RCC 7860 (cell line): ENCODE data around the gene CACNA1B.
"Not testable (repeated sequence)": the region's sequence is repeated elsewhere in the genome, so short reads cannot be mapped to it uniquely, and the experiment has no call there.

Experiments
- DNase-seq: peaks from one replicate; pipeline ENCODE4 v3.0.0-alpha.2; 2015; ENCODE audit warnings: low spot score
- FAIRE-seq: peaks from 2 replicates; lab custom pipeline; 2012; peaks lifted over from hg19 to GRCh38; lab: Jason Lieb, UNC

CACNA1B gene

DNA sequence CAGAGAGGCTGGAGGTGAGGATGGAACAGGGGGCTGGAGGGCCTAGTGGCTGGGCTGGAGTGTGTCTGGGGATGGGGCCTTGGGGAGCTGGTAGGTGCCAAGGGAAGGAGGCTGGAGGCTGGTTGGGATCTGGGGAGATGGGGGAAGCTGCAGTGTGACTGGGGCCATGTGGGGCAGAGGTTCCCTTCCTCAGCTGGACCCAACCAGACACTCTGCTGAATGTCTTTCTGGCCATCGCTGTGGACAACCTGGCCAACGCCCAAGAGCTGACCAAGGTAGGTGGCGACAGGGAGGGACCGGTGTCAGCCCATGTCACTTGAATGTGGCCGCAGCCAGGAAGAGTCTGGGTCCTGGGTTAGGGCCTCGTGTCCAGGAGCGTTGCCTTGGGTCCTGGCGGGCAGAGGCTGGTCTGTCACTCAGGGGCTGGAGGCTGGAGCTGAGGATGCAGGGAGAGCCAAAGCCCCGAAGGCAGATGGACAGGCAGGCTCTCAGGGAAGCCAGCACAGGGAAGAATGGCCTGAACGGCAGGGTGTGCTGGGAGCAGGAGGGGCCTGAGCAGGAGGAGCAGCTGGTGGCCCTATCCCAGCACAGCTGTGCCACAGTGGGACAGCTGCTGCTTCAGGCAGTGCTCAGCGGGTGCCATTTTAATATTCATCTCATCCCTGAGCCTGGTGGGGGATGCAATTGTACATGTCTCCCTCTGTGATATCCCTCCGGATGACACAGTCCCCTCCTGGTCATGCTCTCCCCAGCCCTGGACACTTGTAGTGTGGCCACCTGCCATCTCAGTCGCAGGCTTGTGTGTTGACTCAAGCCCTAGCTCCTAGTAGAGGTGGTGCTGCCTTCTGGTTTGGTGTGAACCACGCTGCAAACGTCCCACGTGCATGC lies 132.5 kb downstream of the CACNA1B start:
- DNase-seq (no peak), FAIRE-seq (no peak)

DNA sequence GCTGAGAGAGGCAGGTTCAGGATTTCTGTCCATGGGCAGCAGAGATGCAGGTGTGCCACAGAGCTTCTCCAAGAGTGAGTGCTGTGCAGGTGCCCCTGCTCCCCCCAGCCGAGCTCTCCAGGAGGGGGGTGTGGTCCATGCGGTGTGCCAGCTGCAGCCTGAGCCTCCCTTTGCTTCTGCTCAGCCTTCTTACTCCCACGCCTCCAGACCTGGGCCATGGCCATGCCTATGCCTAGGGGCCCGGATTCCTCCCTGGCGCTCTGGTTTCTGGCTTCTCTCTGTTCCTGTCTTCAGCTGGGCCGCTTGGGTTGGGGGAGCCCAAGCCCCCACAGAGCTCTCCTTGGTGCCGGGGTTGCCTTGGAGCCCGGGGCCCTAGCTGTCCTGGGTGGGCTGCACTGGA lies 133.3 kb downstream of the CACNA1B start:
- DNase-seq (no peak), FAIRE-seq (no peak)

DNA sequence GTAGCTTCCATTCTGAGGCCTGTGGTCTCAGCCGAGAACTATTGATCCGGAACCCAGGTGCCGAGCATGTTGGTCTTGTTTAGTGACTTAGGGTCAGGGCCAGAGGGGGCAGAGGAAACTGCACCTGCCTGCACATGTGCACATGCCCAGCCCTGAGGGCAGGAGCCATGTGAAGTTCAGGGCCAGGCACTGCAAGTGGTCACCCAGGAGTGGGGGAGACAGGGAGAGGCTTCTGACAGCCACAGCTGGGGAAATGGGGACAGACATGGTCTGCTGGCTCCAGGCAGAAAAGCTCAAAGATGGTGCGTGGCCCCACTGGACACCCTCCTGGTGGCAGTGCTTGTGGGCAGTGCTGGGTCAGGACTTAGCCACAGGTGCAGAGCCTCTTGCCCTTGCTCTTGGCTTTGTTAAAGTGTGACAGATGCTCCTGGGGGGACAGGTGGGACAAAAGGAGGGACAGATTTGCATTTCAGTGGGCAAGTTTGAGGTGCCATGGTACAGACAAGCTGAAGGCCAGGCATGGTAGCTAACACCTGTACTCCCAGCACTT lies 134.4 kb downstream of the CACNA1B start:
- FAIRE-seq = no peak
- DNase-seq = no peak

DNA sequence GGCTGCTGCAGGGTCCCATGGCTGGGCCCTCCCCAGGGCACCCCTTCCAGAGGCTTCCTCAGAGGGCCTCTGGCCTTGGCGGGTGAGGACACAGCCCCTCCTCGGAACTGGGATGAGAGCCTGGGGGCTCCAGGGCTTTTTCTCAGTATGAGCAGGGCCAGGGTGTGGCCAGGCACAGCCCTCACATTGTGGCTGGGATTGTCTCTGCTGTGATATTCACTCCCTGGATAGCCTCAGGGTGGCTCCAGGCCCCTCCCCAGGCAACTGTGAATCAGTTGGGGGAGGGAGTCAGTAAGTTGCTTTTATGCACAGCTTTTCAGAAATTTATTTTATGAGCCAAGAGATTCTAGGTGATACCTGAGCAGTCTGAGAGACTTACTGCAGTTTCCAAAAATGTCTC lies 135.7 kb downstream of the CACNA1B start:
- FAIRE-seq (no peak), DNase-seq (no peak)

DNA sequence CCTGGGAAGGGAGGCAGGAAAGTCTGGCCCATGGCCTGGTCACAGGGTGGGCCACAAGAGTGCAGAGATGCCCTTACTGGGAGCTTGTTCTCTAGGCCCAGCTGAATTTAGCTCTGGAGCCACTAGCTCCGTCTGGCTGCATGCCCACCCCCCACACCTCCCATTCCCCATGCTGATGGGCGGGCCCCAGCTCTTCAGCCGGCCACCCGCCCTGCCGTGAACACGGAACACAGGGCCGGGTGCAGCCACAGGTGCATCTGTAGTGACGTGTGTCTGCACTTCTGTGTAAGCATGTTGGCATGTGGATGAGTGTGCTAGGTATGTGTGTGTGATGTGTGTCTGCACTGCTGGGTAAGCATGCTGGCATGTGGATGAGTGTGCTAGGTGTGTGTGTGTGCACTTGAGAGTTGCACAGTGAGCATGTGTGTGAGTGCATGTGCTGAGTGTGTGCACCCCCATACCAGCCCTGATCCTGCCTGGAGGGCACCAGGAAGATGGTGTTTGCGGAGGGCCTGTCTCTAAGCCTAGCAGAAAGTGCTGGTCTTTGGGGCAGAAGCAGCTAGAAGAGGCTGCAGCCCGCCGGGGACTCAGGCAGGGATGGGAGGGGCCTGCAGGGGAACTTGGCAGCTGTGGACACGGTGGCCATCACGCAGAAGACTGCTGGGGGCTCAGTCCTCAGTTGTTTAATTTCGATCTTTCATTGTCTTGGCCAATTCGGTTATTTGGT lies 136.4 kb downstream of the CACNA1B start:
- DNase-seq (no peak), FAIRE-seq (no peak)

DNA sequence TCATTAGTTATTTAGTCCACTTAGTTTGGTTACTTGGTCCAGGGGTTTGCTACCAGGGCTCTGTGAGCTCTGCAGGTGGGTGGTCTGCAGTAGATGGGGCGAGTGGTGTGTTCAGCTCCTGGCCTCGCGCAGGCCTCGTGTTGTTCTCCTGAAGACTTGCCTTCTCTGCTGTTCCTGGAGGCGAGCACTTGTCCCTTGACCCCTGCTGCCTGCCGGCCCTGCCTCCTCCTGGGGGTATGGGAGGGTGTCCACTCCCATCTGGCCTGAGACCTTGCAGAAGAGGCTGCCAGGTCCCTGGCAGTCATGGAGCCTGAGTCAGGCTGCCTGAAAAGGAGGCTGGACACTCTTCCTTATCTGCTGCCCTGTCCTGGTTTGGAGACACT lies 137.0 kb downstream of the CACNA1B start:
- no peak for FAIRE-seq
- DNase-seq = no peak

DNA sequence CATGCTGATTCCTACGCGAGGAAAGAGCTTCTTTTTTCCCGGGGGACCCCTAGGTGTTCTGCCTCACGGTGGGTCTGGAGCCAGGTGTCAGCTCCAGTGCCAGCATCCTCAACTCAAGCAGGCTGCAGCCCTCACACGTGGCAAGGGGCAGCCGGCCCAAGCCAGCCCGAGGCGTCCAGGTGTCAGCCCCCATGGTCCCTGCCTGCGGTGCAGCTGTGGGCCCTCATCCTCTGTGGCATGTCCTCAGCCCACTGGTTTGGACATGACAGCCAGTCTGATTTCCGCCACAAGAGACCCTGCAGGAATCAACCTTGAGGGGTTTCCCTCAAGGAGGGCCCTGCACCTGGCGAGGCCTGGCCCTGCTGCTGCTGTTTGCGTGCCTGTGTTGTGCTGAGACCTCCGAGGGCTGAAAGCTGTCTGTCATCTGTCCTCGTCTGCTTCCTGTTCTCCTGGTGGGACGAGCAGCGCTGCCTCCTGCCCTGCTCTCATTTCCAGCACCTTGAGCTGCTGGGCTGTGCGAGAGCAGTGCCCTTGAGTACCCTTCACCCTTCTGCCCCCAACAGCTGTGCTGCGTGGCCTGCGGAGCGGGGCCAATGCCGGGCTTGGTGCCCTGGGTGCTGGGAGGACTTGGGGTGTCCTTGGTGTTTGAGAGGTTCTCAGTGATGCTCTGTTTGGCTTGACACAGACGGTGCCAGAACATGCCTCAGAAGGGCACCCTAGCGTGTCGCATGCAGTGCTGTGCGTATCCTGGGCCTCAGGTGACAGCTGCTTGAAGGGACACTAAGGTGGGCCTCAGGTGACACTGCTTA lies 137.6 kb downstream of the CACNA1B start:
- FAIRE-seq = no peak

DNA sequence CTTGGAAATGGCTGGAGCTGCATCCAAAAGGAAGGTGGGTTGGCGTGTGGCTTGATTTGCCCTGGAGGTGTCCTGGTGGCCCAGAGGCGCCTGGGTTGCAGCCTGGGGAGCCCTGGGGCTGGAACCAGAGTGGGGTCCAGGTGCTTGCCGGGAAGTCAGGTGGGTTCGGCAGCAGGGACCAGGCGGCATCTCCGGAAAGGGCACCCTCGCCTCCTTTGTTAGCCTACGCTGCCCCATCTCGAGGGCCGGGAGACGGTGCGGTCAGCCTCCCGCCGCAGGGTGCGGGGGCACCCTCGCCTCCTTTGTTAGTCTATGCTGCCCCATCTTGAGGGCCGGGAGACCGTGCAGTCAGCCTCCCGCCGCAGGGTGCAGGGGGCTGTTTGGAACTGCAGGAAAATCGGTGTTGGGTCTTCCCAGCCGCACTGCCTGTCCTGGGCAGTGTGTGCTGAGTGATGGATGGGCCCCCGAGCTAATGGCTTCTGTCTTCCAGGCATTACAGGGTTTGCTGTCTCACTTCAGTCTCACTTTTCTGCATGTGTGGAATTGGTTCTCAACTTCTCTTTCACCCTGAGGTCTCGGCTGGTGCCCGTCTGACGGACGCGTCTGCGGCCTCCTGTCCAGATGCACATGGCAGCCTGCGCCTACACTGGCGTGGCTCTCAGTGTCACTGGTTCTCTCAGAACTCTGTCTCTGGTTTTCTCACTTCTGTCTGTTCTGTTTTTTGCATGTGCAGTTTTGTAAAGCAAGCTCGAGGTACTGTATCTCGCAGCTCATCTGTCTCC lies 139.0 kb downstream of the CACNA1B start:
- FAIRE-seq (no peak), DNase-seq (no peak)

More for the DNA sequence above, 137.6 kb downstream of the CACNA1B start:
- DNase-seq = no peak

DNA sequence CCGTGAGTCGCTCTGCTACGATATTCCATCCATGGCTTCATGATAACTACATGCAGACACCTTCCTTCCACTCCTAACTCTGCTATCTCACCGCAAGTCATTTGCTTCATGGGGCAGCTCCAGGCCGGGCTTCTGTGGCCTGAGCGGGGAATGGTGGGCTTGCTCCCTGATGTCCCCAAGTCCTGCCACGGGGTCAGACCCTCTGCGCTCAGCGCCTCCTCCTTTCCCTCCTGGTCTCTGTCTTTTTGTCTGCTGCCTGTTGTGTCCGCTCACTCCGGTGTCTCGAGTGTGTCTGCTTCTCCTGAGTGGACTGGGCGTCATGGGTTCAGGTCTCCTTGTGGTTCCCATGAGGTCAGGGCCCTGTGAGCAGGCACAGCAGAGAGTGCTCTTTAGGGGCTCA lies 139.6 kb downstream of the CACNA1B start:
- no peak for DNase-seq
- FAIRE-seq = no peak

DNA sequence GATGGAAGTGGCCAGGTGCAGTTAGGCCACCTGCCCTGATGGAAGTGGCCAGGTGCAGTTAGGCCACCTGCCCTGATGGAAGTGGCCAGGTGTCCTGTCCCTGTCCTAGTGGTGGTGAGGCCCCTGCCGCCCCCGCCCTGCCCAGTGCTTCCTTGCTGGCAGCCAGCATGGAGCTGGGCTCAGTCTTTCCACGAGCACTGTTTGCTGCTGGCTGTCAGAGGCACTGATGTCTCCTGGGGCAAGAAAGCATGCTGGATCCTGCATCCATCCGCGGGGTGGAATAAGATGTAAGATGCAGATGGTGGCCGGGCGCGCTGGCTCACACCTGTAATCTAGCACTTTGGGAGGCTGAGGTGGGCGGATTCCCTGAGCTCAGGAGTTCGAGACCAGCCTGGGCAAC lies 141.9 kb downstream of the CACNA1B start:
- FAIRE-seq, DNase-seq: not testable (repeated sequence)

DNA sequence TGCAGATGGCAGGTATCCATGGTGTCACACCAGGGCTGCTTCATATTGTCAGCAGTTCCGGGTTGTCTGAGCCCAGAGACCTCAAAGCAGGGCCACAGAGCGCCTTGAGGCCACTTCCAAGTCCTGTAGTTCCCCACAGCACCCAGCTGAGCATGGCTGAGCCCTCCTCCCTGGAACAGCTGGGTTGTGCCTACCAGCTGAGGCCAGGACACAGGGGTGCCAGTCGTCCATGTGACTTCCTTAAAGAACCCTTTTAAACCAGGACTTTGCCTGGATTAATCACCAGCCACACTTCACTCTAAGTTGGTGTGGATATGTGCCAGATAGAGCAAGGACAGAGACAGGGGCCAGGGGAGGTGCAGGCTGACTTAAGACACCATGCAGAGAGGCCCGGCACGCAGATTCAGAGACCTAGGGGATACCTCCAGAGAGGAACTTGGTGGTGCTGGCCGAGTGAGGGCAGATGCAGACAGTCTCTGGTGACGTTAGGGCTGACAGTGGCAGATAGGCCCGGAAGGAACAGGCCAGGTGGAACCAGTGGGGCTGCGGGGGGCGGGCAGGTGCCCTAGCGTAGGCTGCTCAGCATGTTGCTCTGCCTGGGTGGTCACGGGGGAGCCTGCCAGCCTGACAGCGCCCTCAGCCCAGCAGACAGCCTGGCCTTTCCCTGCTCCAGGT lies 142.7 kb downstream of the CACNA1B start:
- DNase-seq (no peak), FAIRE-seq (no peak)

DNA sequence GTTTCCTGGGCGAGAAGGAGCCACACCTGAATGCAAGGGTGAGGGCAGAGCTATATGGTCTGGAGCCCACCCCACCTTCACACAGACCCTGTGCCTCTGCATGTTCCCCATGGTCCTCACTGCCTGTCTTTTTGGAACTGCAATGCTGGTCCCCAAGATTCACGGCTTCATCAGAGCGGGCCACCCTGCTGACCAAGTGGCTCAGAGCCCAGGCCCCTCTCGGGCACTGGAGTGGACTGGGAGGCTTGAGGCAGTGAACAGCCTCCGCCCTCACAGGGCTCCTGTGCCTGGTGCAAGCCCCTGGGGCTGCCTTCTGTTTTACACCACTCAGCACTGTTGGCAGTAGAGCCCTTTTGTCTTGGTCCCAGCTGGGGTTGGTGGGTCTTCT lies 143.2 kb downstream of the CACNA1B start:
- DNase-seq (no peak), FAIRE-seq (no peak)

DNA sequence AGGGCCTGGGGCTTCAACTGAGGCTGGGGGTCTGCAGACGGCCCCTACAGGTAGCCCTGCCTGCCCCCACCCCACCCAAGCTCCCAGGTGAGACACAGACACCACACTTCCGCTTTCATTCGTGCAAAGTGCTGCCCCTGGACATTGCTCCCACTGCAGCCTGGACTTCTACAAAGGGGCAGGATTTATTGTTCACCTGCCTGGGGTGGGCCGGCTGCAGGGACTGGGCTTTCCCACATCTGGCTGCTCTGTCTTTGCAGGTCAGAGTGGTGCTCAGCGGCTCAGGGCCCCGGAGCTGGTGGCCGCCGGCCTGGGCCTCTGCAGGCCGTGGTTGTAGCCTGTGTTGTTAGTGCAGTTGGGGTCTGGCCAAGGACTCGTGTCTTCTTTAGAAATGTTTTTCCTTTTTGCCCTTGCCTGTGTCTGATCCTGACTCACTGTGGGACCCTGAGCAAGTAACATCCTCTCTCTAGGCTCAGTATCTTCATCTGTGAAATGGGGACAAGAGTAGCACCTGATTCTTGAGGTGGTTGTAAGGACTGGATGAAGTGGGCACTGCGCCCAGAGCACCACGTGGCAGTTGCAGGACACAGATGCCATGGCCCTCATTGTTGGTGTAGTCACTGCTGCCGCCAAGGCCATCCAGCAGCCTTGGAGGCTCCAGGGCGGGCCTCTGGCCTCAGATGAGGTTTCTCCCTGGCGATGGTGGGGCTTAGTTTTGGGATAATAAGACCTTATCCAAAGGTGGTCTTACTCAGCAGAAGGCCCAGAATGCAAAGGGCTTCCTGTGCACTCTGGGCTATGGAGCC lies 143.9 kb downstream of the CACNA1B start:
- FAIRE-seq (no peak), DNase-seq (no peak)

DNA sequence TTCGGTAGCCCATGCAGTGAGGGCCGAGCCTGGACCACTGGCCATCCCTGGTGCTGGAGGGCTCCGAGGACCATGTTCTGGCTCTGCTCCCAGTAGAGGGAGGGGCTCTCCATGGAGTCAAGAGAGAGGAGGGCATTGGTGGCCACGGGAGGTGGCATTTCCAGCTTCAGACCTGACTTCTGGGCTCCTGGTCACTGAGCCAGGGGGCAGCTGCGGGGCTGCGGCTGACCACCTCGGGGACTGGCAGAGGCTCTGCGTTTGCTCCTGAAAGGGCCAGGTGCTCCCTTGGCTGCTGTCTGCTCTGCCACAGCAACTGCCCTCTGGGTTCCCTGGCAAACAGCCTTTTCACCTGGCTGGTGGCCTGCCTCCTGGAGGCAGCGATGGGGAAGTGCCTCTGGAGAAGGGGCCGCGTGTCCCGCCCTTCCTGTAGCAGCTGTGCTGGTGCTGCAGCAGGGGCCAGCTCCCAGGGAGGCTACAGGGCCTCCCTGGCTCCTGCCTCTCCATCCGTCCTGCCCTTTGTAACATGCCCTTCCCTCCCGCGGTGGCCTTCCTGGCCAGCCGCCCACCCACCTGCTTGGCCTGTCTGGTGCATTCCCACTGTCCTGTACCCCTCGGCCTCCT lies 144.6 kb downstream of the CACNA1B start:
- FAIRE-seq (no peak), DNase-seq (no peak)

DNA sequence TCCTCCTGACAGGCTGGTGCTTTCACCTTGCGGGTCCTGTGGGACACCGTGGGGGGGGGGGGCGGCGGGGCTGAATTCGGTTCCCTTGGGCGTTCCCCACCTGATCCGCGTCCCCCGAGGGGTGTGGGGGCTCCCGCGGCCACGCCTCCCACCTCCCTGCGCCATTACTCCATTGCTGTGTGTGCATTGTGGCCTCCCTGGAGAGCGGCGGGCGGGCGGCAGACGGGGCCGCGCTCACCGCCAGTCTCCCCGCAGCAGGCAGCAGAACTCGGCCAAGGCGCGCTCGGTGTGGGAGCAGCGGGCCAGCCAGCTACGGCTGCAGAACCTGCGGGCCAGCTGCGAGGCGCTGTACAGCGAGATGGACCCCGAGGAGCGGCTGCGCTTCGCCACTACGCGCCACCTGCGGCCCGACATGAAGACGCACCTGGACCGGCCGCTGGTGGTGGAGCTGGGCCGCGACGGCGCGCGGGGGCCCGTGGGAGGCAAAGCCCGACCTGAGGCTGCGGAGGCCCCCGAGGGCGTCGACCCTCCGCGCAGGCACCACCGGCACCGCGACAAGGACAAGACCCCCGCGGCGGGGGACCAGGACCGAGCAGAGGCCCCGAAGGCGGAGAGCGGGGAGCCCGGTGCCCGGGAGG lies 145.3 kb downstream of the CACNA1B start:
- DNase-seq (no peak), FAIRE-seq (no peak)

DNA sequence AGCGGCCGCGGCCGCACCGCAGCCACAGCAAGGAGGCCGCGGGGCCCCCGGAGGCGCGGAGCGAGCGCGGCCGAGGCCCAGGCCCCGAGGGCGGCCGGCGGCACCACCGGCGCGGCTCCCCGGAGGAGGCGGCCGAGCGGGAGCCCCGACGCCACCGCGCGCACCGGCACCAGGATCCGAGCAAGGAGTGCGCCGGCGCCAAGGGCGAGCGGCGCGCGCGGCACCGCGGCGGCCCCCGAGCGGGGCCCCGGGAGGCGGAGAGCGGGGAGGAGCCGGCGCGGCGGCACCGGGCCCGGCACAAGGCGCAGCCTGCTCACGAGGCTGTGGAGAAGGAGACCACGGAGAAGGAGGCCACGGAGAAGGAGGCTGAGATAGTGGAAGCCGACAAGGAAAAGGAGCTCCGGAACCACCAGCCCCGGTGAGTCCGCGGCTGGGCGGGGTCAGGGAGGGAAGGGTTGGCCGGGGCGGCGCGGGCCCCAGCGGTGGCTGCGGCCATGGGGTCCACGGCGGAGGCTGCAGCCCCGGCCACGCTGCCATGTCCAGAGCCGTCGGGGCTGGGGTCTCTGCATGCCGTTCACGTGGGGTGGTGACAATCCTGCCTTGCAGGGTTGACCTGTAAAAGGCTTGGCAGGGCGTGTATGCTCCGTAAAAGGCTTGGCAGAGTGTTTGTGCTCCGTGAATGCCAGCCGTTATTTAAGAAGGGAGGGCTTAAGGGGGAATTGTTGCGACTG lies 146.0 kb downstream of the CACNA1B start:
- DNase-seq = no peak
- no peak for FAIRE-seq

DNA sequence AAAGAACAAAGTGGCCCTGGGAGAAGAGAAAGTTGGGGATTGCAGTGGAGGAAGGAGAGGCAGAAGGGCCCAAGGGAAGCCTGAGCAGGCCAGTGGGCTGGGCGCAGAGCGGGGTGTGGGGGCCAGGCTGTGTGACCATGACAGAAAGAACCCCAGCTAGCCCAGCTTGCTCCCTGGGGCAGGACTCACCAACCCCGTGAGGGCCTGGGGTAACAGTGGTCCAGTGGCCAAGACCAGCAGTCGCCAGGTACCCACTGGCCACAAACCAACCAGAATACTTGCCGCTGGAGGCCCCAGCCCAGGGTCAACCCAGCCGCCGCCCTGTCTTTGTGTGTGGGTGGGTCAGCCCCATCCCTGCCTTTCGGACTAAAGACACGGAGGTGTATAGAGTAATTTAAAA lies 146.5 kb downstream of the CACNA1B start:
- no peak for FAIRE-seq
- DNase-seq = no peak
